H9 (cell line): Measurements from ENCODE around the gene TMOD1. TPM values are rescaled to one million over a fixed set of nuclear protein-coding genes. Genes with fewer than 3 reads are reported as not detected.

Experiments
- DNase-seq: peaks from one replicate; pipeline ENCODE4 v3.0.0-alpha.2; 2017
- H2AFZ ChIP-seq: one replicate; pipeline ENCODE4 v1.6.1; 2013; ENCODE audit warnings: mild to moderate bottlenecking, low read length, control low read depth, moderate library complexity
- H2AK5ac ChIP-seq: 2 replicates; pipeline ENCODE4 v1.6.1; 2013; ENCODE audit warnings: low read length, control low read depth, mixed read lengths; ENCODE audit not compliant: insufficient read length
- H2BK120ac ChIP-seq: one replicate; pipeline ENCODE4 v1.6.1; 2013; ENCODE audit warnings: low read depth, mild to moderate bottlenecking, low read length, control low read depth, inconsistent platforms; ENCODE audit not compliant: poor library complexity, severe bottlenecking
- H2BK12ac ChIP-seq: 2 replicates; pipeline ENCODE4 v1.6.1; 2013; ENCODE audit warnings: low read length, control low read depth, mixed read lengths, low read depth; ENCODE audit not compliant: insufficient read length
- H2BK15ac ChIP-seq: 2 replicates; pipeline ENCODE4 v1.6.1; 2013; ENCODE audit warnings: low read depth, low read length, control low read depth
- H2BK20ac ChIP-seq: one replicate; pipeline ENCODE4 v1.6.1; 2013; ENCODE audit warnings: low read depth, mild to moderate bottlenecking, low read length, control low read depth, inconsistent platforms; ENCODE audit not compliant: poor library complexity, severe bottlenecking
- H2BK5ac ChIP-seq: 2 replicates; pipeline ENCODE4 v1.6.1; 2013; ENCODE audit warnings: low read length, control low read depth, mixed read lengths; ENCODE audit not compliant: insufficient read length
- H3K14ac ChIP-seq: 2 replicates; pipeline ENCODE4 v1.6.1; 2013; ENCODE audit warnings: low read length, control low read depth; ENCODE audit not compliant: insufficient read depth
- H3K18ac ChIP-seq: 2 replicates; pipeline ENCODE4 v1.6.1; 2013; ENCODE audit warnings: low read depth, mild to moderate bottlenecking, mixed read lengths, low read length, control low read depth; ENCODE audit not compliant: insufficient read length
- H3K23ac ChIP-seq: 2 replicates; pipeline ENCODE4 v1.6.1; 2013; ENCODE audit warnings: low read length, control low read depth, mixed read lengths, low read depth; ENCODE audit not compliant: insufficient read length
- H3K23me2 ChIP-seq: 2 replicates; pipeline ENCODE4 v1.6.1; 2013; ENCODE audit warnings: low read depth, mild to moderate bottlenecking, mixed read lengths, low read length, control low read depth; ENCODE audit not compliant: insufficient read length, poor library complexity, severe bottlenecking
- H3K27ac ChIP-seq: 2 replicates; pipeline ENCODE4 v1.5.1; 2013; ENCODE audit warnings: low read length, control low read depth, mixed read lengths, low read depth; ENCODE audit not compliant: insufficient read length
- H3K27me3 ChIP-seq: 2 replicates; pipeline ENCODE4 v1.6.1; 2013; ENCODE audit warnings: low read length, control low read depth, inconsistent platforms; ENCODE audit not compliant: insufficient read depth
- H3K4ac ChIP-seq: 2 replicates; pipeline ENCODE4 v1.6.1; 2013; ENCODE audit warnings: low read depth, mild to moderate bottlenecking, control low read depth, inconsistent platforms, low read length, moderate library complexity
- H3K4me1 ChIP-seq: 2 replicates; pipeline ENCODE4 v1.6.1; 2013; ENCODE audit warnings: low read length, control low read depth, inconsistent platforms; ENCODE audit not compliant: insufficient read depth
- H3K4me2 ChIP-seq: 2 replicates; pipeline ENCODE4 v1.6.1; 2013; ENCODE audit warnings: low read length, control low read depth, mixed read lengths; ENCODE audit not compliant: insufficient read length, insufficient read depth
- H3K56ac ChIP-seq: 2 replicates; pipeline ENCODE4 v1.6.1; 2013; ENCODE audit warnings: low read depth, mild to moderate bottlenecking, mixed read lengths, low read length, control low read depth; ENCODE audit not compliant: insufficient read length
- H3K79me1 ChIP-seq: 2 replicates; pipeline ENCODE4 v1.6.1; 2013; ENCODE audit warnings: low read depth, mild to moderate bottlenecking, moderate library complexity, low read length, control low read depth, inconsistent platforms; ENCODE audit not compliant: insufficient read depth, poor library complexity, severe bottlenecking
- H3K79me2 ChIP-seq: 2 replicates; pipeline ENCODE4 v1.6.1; 2013; ENCODE audit warnings: low read length, control low read depth, inconsistent platforms; ENCODE audit not compliant: insufficient read depth
- H3K9ac ChIP-seq: 2 replicates; pipeline ENCODE4 v1.6.1; 2013; ENCODE audit warnings: low read length, control low read depth, mixed read lengths; ENCODE audit not compliant: insufficient read length; ENCODE audit errors: extremely low read depth
- H3K9me3 ChIP-seq: one replicate; pipeline ENCODE4 v1.6.1; 2013; ENCODE audit warnings: low read depth, low read length, inconsistent platforms; ENCODE audit not compliant: control insufficient read depth
- H3T11ph ChIP-seq: one replicate; pipeline ENCODE4 v1.6.1; 2013; ENCODE audit warnings: mild to moderate bottlenecking, low read length, control low read depth, inconsistent platforms
- H4K20me1 ChIP-seq: one replicate; pipeline ENCODE4 v1.6.1; 2013; ENCODE audit not compliant: control insufficient read depth, insufficient read length, insufficient read depth
- H4K5ac ChIP-seq: 2 replicates; pipeline ENCODE4 v1.6.1; 2013; ENCODE audit warnings: low read depth, mild to moderate bottlenecking, mixed read lengths, low read length, control low read depth; ENCODE audit not compliant: insufficient read length
- H4K8ac ChIP-seq: replicated peaks from 2 replicates; pipeline ENCODE4 v1.6.1; 2013; ENCODE audit warnings: low read length, control low read depth, mixed read lengths, low read depth; ENCODE audit not compliant: insufficient read length
- H4K91ac ChIP-seq: 2 replicates; pipeline ENCODE4 v1.6.1; 2013; ENCODE audit warnings: low read depth, mild to moderate bottlenecking, moderate library complexity, mixed read lengths, low read length, control low read depth; ENCODE audit not compliant: insufficient read length
- H3K27ac Mint-ChIP-seq, 3 experiments: 2 replicates in 2 of 3; 3 replicates in 1 of 3; pipeline ENCODE4 v1.8.0; 2020 to 2021; ENCODE audit warnings: mixed read lengths in 3 of 3, mild to moderate bottlenecking in 1 of 3, moderate library complexity in 1 of 3
- H3K27me3 Mint-ChIP-seq: 2 replicates; pipeline ENCODE4 v1.8.0; 2021; ENCODE audit warnings: low read depth, mild to moderate bottlenecking, moderate library complexity, mixed read lengths
- H3K36me3 Mint-ChIP-seq, 3 experiments: 2 replicates in 2 of 3; 3 replicates in 1 of 3; pipeline ENCODE4 v1.8.0; 2020 to 2021; ENCODE audit warnings: low read depth in 3 of 3, mixed read lengths in 3 of 3; ENCODE audit not compliant: insufficient read depth in 1 of 3
- H3K4me1 Mint-ChIP-seq, 2 experiments: 2 replicates each; pipeline ENCODE4 v1.8.0; 2020; ENCODE audit warnings: mixed read lengths in 2 of 2
- H3K4me3 Mint-ChIP-seq, 2 experiments: 2 replicates in 1 of 2; 3 replicates in 1 of 2; pipeline ENCODE4 v1.8.0; 2020 to 2021; ENCODE audit warnings: mild to moderate bottlenecking in 2 of 2, mixed read lengths in 2 of 2, moderate library complexity in 1 of 2
- H3K9me3 Mint-ChIP-seq, 2 experiments: 2 replicates in 1 of 2; 3 replicates in 1 of 2; pipeline ENCODE4 v1.8.0; 2020; ENCODE audit warnings: mild to moderate bottlenecking in 2 of 2, mixed read lengths in 2 of 2, moderate library complexity in 1 of 2
- CTCF ChIP-seq: fragments of 200-600 bp; sonication (generic); conservative IDR thresholded peaks from 3 replicates; pipeline ENCODE4 v1.8.0; 2021; ENCODE audit warnings: antibody characterized with exemption, mild to moderate bottlenecking
- WGBS: extraction: QIAGEN DNeasy Blood & Tissue Kit; methylation state at CpG from one replicate; pipeline ENCODE4 v1.1.7; 2013; ENCODE audit warnings: missing lambda C conversion rate, low lambda C conversion rate, mixed read lengths; ENCODE audit not compliant: insufficient read length; ENCODE audit errors: extremely low coverage; 5-methylcytosine and 5-hydroxymethylcytosine counted together
- total RNA-seq: library from RNA; stranded (reverse); gene quantifications from 2 replicates; pipeline ENCODE4 v1.2.1, GENCODE V29; 2021

TMOD1 gene
- total RNA-seq, 1 experiment from 2014 or later = 0.98 TPM

- H2BK5ac ChIP-seq = no peak overlapping the region
- no peak overlapping the region for H3K4ac ChIP-seq
- no peak overlapping the region for H3T11ph ChIP-seq
- TF ChIP-seq CTCF = no peak
- no peak overlapping the region for H4K5ac ChIP-seq
- no peak overlapping the region for H4K8ac ChIP-seq
- H3K18ac ChIP-seq = no peak overlapping the region
- Mint-ChIP-seq H3K27ac (no peak overlapping the region), H3K27me3 (peaks cover 6% of the 10 kb centered on the region), H3K4me1 (no peaks in the 10 kb centered on the region; a peak in 1 of 4 replicates), H3K4me3 (no peak overlapping the region), H3K36me3 (no peaks in the 10 kb centered on the region; a peak in 1 of 7 replicates), H3K9me3 (no peaks in the 10 kb centered on the region; a peak in 1 of 5 replicates)
- no peak overlapping the region for H2BK20ac ChIP-seq
- no peak overlapping the region for H3K27ac ChIP-seq
- no peaks in the 10 kb centered on the region for H3K9me3 ChIP-seq
- no peak overlapping the region for H2BK15ac ChIP-seq
- no peak overlapping the region for H2AFZ ChIP-seq
- H2BK12ac ChIP-seq = no peak overlapping the region
- H3K27me3 ChIP-seq = no peaks in the 10 kb centered on the region; the same call in 1 of the 2 replicates
- H3K9ac ChIP-seq = no peak overlapping the region
- no peaks in the 10 kb centered on the region for H3K23me2 ChIP-seq
- WGBS = no CpG with 5 or more reads among the region's 6 CpGs
- no peak overlapping the region for H3K4me2 ChIP-seq
- H3K23ac ChIP-seq = no peak overlapping the region
- H3K79me2 ChIP-seq = no peaks in the 10 kb centered on the region
- H3K4me1 ChIP-seq = no peaks in the 10 kb centered on the region
- H4K91ac ChIP-seq = no peak overlapping the region
- no peak overlapping the region for H2BK120ac ChIP-seq
- no peak overlapping the region for H2AK5ac ChIP-seq
- H3K56ac ChIP-seq = no peak overlapping the region
- H3K79me1 ChIP-seq = no peaks in the 10 kb centered on the region
- H4K20me1 ChIP-seq = no peaks in the 10 kb centered on the region
- H3K14ac ChIP-seq = no peak overlapping the region
- no peak for DNase-seq
These were observed 69.4 kb downstream of the TMOD1 start for GRCh38 chr9:97570899-97571298.
